Measurements from ENCODE around the gene CARD16.
A peak's percentile ranks its signal among the peaks of the same experiment; 100 is the strongest.
"Not testable (repeated sequence)": the region's sequence is repeated elsewhere in the genome, so short reads cannot be mapped to it uniquely, and the experiment has no call there.

Gene CARD16

GRCh38 chr11:105049481-105049880, 4.3 kb upstream of the CARD16 start:
- no peak for DNase-seq (ENCODE audit: low read depth in 2 of 2)

DNA sequence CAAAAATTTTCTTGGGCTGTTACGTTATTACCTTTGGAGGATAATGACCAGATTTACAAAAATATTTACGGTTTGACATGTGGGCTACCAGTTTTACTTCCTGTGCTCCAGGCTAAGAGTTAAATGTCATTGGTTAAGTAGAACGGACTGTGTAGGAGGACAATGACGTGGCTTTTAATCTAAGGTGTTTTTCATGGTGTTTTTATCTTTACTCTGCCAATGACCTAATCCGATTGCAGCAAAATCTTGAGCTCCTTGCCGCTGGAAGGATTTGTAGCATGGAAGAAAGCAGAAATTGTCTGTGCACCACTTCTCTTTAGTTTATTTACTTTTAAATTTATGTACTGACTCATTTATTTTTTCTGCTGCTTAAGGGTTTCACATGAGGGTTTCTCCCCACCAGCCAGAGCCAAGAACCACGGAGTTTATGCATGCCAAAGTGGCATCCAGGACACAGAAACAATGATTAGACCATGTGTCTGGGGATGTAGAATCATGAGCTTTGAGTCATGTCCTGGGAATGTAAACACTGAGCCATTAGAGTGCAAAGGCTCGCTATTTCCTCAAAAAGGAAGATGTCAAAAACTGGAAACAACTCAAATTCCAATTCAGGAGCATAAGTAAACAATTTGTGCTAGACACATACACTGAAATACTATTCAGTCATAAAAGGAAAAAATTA, 1.9 kb upstream of the CARD16 start:
- no peak for DNase-seq (ENCODE audit: low read depth in 2 of 2)

DNA sequence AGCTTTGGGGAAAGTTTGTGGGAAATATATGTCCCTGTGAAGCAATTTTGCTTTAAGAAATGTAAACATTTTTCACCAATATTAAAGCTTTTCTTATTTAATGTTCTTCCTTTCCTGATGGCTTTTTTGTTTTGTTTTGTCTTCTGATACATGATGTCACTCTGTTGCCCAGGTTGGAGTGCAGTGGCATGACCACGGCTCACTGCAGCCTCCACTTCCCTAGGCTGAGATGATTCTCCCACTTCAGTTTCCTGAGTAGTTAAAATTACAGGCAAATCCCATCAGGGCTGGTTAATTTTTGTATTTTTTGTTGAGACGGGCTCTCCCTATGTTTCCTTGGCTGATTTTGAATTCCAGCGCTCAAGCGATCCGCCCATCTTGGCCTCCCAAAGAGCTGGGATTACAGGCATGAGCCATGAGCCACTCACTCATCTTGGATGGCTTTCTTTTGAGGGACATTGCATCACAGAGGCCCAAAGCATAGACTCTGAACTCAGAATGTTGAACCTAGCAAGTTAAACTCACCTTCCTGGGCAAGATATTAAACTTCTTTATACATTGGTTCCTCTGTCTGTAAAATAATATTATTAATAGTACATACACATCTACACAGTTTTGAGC, 651 bp upstream of the CARD16 start:
- no peak for DNase-seq (ENCODE audit: low read depth in 2 of 2)

DNA sequence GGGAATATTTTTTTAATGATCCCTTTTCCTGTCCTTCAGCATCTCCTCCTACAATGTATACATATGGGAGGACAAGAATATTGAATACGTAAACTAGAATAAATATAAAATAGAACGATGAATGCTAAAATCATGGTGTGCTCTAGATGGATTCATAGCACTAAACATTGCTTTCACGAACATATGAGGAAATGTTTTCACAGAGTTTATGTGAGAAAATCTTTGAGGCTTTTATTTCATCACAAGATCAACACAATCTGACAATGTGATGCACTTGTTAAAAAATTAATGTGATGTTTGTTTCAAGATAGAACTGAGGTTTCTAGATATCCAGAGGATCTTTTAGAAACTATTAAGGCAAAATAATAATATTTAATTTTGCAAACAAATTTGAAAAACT, 3.0 kb downstream of the CARD16 start:
- DNase-seq (ENCODE audit: low read depth in 2 of 2) = no peak

DNA sequence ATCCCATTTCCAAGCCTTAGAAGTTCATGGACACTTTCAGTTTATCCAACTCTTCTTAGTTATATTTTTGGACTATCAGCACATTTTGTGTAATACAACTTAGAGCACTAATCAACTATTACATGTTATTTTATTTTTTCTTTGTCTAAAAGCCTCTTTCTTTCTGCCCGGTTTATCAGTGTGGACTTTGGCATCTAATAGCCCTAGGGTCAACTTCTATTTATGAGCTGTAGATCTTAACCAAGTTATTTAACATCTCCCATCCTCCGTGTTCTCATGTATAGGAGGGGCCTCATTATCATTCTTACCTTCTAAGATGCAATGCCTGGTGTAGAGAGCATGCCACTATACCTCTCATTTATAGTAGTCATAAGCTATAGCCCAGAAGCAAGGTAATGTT, 4.4 kb downstream of the CARD16 start:
- no peak for DNase-seq (ENCODE audit: low read depth in 2 of 2)

DNA sequence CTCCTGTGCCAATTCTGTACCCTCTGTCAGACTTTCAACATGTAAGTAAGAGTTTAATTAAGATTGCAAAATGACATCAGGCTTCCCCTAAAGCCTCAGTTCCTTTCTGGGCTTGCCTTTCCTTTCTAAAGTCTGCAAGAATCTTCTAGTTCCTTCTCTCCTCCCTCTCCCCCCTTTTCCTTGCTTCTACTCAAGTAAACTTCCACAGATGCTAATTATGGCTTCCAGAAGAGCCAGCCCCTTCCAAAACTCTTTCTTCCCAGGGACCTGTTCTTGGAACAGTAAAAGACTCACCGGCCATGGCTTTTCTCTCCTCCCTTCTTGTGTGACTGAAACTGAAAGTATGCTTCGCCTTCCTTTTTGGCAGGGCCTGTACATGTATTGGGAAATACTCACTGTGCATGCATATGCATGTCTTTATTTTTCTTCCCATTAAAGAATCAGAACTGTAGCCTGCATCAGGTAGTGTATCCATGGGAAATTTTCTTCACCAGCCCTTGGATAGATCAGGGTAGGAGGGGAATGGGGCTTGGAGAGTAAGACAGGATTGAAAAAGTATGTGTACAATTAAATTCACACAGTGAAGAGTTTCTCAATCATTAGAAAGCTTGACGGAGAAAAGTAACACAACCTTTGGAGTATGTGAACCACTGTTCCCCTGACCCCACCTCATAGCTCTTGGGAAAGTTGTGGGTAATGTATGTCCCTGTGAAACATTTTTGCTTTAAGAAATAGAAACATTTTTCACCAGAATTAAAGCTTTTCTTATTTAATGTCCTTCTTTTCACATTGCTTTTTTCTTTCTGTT, 10.1 kb downstream of the CARD16 start, which contains the start of gene CASP1:
CASP1 (minus strand) TSS at position 332 of the 808 bp plus-strand sequence; CDS start at position 301, 31 bp downstream.
- DNase-seq (ENCODE audit: low read depth in 2 of 2) = peak in 1 of 2 donors; percentile 15

DNA sequence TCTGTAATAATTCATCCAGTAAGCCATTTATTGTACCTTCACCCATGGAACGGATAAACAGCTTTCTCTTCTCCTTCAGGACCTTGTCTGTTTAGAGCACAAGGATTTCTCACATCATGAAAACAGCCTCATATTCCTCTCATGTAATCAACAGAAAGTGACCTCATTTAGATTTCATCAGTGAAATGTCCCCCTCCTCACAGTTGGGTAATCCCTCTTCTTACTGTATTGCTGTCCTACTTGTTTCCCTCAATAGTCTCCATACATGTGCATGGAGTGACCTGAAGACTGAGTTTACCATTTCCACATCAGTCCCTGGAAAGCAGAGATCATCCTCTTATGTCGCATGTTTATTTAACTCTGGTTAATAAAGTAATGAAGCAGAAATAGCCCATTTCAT, 10.7 kb downstream of the CARD16 start:
- not testable (repeated sequence) for DNase-seq (ENCODE audit: low read depth in 2 of 2)

DNA sequence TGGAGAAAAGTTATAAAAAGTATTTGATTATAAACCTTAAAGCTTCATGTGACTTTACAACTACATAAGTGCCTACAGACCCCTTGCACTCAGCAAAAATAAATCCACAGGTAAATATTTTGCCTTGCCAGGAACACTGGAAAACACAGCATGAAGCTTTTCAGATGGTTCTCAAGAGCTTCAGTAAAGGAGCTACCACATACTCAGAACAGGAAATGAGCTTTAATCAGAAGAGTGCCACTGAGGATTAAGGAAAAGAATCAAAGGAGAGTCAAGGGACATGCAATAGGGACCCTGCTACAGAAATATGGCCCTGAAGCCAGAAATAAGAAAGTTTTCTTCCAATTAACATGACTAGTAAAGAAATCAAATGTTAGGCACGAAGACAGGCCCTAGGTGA, 11.4 kb downstream of the CARD16 start:
- DNase-seq (ENCODE audit: low read depth in 2 of 2) = no peak

GRCh38 chr11:105033343-105033742, 11.8 kb downstream of the CARD16 start:
- no peak for DNase-seq (ENCODE audit: low read depth in 2 of 2)

GRCh38 chr11:105032495-105032894, 12.6 kb downstream of the CARD16 start:
- DNase-seq (ENCODE audit: low read depth in 2 of 2) = no peak

- DNase-seq (ENCODE audit: low read depth in 2 of 2) = no peak
Observed at GRCh38 chr11:105027678-105028077, 17.5 kb downstream of the CARD16 start.

GRCh38 chr11:105024394-105024793, 20.7 kb downstream of the CARD16 start:
- DNase-seq (ENCODE audit: low read depth in 2 of 2) = no peak

DNA sequence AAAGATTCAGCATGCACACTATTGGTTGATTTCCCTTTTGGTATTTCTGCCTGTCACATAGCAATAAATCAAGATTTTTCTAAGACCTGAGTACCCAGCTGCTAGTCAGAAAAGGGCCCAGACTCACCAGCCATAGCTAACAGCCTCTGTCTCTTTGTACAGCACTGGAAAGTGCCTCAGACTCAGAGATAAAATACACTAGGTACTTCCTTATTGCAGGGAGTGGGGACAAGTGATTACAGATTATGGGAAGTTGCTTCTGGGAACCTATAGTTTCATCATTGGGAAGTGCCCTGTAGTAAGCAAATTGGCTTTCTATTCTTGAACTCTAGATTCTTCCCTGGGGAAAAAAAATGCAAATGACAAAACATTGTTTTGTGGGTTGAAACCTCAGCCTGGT, 22.1 kb downstream of the CARD16 start, which contains the start of gene CASP5:
CASP5 (minus strand) TSS at position 166 of the 400 bp plus-strand sequence; CDS start at position 134, 32 bp downstream.
- no peak for DNase-seq (ENCODE audit: low read depth in 2 of 2)

DNA sequence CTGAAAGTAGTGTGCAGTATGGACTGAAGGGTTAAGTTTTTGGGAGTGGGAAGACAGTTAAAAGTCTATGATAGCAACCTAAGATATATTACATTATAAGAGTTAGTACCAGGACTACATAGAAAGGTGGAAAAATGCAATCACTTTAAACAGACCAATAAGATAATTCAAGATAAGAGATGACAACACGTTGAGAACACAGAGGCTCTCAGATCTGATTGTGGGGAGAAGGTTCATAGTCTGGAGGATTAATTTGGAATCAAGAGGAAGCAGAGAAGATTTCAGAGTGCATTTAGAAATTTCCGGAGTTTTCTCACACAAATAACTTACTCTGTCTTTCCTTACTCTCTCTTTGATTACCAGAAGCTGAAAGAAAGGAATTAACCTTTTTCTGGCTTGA, 22.6 kb downstream of the CARD16 start:
- no peak for DNase-seq (ENCODE audit: low read depth in 2 of 2)

GRCh38 chr11:105007463-105007862, 37.7 kb downstream of the CARD16 start:
- no peak for DNase-seq (ENCODE audit: low read depth in 2 of 2)

- no peak for DNase-seq (ENCODE audit: low read depth in 2 of 2)
Observed at GRCh38 chr11:105005451-105005845, 39.7 kb downstream of the CARD16 start.

- no peak for DNase-seq (ENCODE audit: low read depth in 2 of 2)
Observed at GRCh38 chr11:105004021-105004420, 41.1 kb downstream of the CARD16 start.

GRCh38 chr11:105003151-105003550, 42.0 kb downstream of the CARD16 start:
- no peak for DNase-seq (ENCODE audit: low read depth in 2 of 2)

DNA sequence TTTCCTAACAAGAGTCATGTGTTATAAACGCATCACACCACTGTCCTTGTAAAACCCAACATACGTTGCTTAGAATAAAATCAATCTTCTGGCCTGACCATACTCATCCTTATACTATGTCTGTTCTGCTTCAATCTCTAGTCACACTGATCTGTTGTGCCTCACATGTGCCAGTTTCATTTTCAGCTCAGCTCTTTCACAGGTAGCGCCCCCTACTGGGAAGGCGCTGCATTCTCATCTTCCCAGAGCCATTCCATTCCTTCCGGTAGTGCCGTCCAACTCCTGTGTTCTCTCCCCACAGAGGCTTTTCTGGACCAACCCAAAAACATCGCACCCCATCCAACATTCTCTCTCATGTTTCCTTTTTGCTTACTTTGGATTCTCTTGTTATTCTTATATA, 44.3 kb downstream of the CARD16 start:
- peak; percentile 31 to 40 for DNase-seq (ENCODE audit: low read depth in 2 of 2)

DNA sequence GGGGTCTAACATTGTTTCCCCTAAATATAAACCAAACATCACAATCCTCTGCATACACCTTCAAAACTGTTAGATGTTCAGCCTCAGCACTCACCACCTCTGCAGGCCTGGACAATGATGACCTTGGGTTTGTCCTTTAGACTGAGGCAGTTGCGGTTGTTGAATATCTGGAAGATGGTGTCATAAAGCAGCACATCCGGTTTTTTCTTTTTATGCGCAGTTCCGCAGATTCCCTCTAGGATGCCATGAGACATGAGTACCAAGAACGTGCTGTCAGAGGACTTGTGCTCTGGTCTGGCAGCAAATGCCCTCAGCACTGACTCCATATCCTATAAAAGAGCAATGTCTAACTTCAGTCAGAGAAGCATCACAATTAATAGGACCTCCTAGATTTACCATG, 45.0 kb downstream of the CARD16 start:
- DNase-seq (ENCODE audit: low read depth in 2 of 2) = no peak

- no peak for DNase-seq (ENCODE audit: low read depth in 2 of 2)
Observed at GRCh38 chr11:104999721-105000120, 45.4 kb downstream of the CARD16 start.

GRCh38 chr11:104997288-104997687, 47.8 kb downstream of the CARD16 start:
- DNase-seq (ENCODE audit: low read depth in 2 of 2) = no peak

GRCh38 chr11:104995001-104995408, 50.1 kb downstream of the CARD16 start:
- no peak for DNase-seq (ENCODE audit: low read depth in 2 of 2)

Measured in stimulated activated CD4-positive, alpha-beta T cell treated with anti-CD3 and anti-CD28 coated beads, Interleukin-1b, Interleukin-23, amount 100 ng/mL, for 4 hours (primary cell).